ENCODE measurements around the gene APLF.
A peak's percentile ranks its signal among the peaks of the same experiment; 100 is the strongest.

APLF gene
- total RNA-seq = 6.0 to 19.4 (median 16.8) reads per million in 3 experiments

GRCh38 chr2:68467077-68467960 is at the start of gene APLF, which contains the start of gene FBXO48:
Gene APLF, plus strand, starts transcription at chr2:68467585. Its CDS starts 147 bp downstream, at chr2:68467732.
Gene FBXO48, minus strand, starts transcription at chr2:68467294. Its CDS starts 2,149 bp downstream, at chr2:68465145.
- peak; percentile 99 for DNase-seq

- no peak for DNase-seq
Observed at GRCh38 chr2:68417926-68418325, 49.5 kb upstream of the APLF start.

- DNase-seq = no peak
Observed at GRCh38 chr2:68418419-68418818, 49.0 kb upstream of the APLF start.

GRCh38 chr2:68418855-68419254 is 48.5 kb upstream of the APLF start:
- no peak for DNase-seq

GRCh38 chr2:68420254-68420910 is 47.0 kb upstream of the APLF start:
- no peak for DNase-seq

- DNase-seq = no peak
Observed at GRCh38 chr2:68423966-68424650, 43.3 kb upstream of the APLF start.

- no peak for DNase-seq
Observed at GRCh38 chr2:68425503-68425902, 41.9 kb upstream of the APLF start.

GRCh38 chr2:68426446-68426845 is 40.9 kb upstream of the APLF start:
- DNase-seq = no peak

- DNase-seq = peak; percentile 60
Observed at GRCh38 chr2:68426848-68427579, 40.4 kb upstream of the APLF start.

- no peak for DNase-seq
Observed at GRCh38 chr2:68428126-68428525, 39.3 kb upstream of the APLF start.

GRCh38 chr2:68428746-68429145 is 38.6 kb upstream of the APLF start:
- no peak for DNase-seq

GRCh38 chr2:68429311-68429826 is 38.0 kb upstream of the APLF start:
- DNase-seq = no peak

- no peak for DNase-seq
Observed at GRCh38 chr2:68431316-68431972, 35.9 kb upstream of the APLF start.

- no peak for DNase-seq
Observed at GRCh38 chr2:68432696-68433658, 34.4 kb upstream of the APLF start.

- no peak for DNase-seq
Observed at GRCh38 chr2:68434981-68435380, 32.4 kb upstream of the APLF start.

- DNase-seq = no peak
Observed at GRCh38 chr2:68435615-68436014, 31.8 kb upstream of the APLF start.

GRCh38 chr2:68436270-68436669 is 31.1 kb upstream of the APLF start:
- DNase-seq = no peak

GRCh38 chr2:68438455-68439303 is 28.7 kb upstream of the APLF start:
- no peak for DNase-seq

- peak; percentile 80 for DNase-seq
Observed at GRCh38 chr2:68441179-68441993, 26.0 kb upstream of the APLF start.

Data from central memory CD4-positive, alpha-beta T cell (primary cell).